HTR-8/SVneo (cell line): Measurements from ENCODE around the gene ATP10A.

Experiments
- DNase-seq: peaks from one replicate; pipeline ENCODE4 v3.0.0; 2011; ENCODE audit warnings: low spot score, mixed read lengths; ENCODE audit not compliant: insufficient read length
- FAIRE-seq: peaks from 2 replicates; lab custom pipeline; 2011; peaks lifted over from hg19 to GRCh38; lab: Jason Lieb, UNC

The ATP10A gene

DNA sequence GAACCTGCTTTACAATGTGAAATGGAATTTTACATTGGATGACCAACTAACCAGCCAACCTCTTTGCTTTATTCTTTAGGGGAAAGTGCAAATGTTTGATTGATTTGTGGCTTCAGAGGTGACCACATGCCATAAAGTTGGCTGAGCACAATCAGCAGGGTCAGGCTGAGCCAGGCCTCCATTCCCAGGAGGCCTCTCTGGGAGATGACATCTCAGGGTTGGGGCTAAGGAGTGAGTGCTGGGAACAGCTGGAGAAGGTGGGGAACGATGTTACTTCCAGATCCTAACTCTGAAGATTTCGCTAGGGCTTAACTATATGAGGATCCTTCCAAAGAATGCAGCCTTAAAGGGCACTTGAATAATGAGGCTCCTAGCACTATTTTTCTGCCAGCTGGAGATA lies 131.7 kb downstream of the ATP10A start:
- FAIRE-seq (no peak), DNase-seq (no peak)

DNA sequence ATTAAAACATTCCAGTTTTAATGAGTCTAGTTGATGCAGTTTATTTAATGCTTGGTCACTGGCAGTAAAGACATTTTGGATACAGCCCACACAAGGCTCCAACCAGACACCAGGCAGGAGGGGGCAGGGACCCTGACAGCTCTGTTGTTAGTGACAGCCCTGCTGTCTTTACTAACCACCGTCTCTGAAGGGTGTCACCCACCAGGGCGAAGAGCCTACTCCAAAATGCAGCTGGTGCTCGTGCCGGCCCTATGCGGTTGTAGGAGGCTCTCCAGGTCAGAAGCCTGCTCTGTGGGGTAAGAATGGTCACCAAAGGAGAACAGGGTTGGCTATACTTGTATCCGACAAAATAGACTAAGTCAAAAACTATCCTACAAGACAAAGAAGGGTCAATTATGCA lies 132.2 kb downstream of the ATP10A start:
- FAIRE-seq (no peak), DNase-seq (no peak)

DNA sequence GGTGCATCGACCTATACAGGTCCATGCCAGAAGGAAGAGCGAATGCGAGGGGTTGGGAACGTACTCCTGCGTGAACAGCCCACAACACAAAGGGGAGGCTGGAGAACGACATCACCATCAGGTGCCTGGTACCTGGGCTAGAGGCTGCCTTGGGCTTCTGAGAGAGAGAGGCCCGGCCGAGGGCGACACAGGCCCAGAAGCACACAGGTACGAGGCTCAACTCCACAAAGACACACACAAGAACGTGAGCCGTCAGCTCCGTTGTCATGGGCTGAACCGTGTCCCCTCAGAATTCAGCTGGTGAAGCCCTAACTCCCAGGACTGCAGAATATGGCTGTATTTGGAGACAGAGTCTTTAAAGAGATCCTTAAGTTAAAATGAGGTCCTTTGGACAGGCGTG lies 134.3 kb downstream of the ATP10A start:
- DNase-seq (no peak), FAIRE-seq (no peak)

DNA sequence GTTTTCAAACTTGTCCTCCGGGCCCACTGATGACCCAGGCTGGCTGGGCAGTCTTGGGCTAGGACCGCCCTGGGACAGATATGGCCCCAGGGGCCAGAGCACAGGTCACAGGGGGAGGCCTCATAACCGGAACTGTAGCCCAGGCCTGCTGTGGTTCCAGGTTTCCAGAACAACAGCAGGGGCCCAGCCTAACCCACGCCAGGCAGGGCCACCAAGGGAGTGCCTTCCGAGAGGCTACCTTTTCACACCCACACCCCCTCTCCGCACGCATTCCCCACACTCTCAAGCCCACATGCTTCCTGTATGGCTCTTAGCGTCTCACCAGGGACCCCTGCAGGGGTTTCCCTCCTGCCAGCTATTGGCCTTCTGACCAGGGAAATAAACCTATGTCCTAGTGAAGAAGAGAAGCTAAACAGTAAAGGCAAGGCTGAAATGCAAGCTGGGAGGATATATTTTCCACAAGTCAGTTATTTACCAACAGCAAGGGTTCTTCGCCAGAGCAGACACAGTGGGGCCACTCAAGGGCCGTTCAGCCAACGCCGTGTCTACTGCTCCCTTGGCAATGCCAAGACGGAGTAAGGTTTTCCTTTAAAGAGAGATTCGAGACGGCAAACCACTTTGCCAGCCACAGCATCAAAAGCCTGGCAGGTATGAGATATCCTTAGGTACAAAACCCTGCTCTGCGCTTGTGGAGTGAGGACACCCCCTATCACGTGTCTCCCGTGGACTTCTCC lies 135.1 kb downstream of the ATP10A start:
- DNase-seq (no peak), FAIRE-seq (no peak)

DNA sequence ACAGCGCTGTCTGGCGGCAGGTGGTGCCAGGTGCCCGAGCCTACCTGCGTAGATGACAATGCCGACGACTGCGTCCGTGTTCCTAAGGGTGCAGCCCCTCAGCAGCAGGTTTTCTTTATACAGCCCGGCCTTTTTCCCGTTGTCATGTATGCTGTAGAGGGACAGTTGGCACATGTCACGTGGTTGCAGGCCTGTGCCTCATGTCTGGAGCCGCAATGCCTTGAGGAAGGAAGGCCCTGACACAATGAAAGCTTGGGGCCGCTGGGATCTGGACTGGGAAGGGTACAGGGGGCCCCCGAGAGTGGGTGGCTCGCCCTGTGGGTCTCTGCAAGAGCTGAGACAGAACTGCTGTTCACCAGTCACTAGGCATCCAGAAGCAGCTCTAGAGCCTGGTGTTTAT lies 136.0 kb downstream of the ATP10A start:
- FAIRE-seq: no peak
- DNase-seq: no peak

DNA sequence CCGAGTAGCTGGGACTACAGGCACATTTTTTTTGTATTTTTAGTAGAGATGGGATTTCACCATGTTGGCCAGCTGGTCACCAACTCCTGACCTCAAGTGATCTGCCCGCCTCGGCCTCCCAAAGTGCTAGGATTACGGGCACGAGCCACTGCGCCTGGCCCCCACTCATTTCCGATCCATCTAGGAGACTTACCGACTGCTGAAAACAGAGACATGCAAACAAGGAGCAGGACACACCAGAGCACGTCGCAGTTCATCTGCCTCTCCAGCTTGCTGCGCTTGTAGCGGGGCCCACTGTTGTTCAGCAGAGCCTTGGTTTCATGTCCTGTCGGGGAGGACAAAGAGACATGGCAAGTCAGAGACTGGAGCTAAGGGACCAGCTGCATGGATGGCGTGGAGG lies 137.4 kb downstream of the ATP10A start:
- FAIRE-seq: no peak

DNA sequence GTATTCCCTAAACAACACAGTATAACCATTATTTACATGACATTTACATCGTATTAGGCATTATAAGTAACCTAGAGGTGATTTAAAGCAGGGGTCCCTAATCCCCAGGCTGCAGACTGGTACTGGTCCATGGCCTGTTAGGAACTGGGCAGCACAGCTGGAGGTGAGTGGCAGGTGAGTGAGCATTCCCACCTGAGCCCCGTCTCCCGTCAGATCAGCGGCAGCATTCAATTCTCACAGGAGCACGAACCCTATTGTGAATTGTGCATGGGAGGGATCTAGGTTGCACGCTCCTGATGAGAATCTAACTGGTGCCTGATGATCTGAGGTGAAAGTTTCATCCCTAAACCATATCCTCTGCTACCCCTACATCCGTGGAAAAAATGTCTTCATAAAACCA lies 138.2 kb downstream of the ATP10A start:
- FAIRE-seq (no peak), DNase-seq (no peak)

More for the DNA sequence above, 137.4 kb downstream of the ATP10A start:
- DNase-seq: no peak

DNA sequence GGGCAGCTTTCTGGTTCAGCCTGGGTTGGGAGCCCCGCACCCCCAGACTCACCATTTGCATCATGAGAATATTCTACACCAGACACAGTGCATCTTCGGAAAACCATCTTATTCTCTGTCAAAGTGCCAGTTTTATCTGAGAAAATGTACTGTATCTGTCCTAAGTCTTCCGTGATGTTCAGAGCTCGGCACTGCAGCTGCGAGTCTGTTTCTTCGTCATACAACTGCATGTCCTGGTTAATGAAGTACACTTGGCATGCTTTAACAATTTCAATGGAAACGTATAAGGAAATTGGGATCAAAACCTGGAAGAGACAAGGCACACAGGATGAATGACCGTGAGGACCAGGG lies 141.5 kb downstream of the ATP10A start:
- no peak for FAIRE-seq
- DNase-seq: no peak

DNA sequence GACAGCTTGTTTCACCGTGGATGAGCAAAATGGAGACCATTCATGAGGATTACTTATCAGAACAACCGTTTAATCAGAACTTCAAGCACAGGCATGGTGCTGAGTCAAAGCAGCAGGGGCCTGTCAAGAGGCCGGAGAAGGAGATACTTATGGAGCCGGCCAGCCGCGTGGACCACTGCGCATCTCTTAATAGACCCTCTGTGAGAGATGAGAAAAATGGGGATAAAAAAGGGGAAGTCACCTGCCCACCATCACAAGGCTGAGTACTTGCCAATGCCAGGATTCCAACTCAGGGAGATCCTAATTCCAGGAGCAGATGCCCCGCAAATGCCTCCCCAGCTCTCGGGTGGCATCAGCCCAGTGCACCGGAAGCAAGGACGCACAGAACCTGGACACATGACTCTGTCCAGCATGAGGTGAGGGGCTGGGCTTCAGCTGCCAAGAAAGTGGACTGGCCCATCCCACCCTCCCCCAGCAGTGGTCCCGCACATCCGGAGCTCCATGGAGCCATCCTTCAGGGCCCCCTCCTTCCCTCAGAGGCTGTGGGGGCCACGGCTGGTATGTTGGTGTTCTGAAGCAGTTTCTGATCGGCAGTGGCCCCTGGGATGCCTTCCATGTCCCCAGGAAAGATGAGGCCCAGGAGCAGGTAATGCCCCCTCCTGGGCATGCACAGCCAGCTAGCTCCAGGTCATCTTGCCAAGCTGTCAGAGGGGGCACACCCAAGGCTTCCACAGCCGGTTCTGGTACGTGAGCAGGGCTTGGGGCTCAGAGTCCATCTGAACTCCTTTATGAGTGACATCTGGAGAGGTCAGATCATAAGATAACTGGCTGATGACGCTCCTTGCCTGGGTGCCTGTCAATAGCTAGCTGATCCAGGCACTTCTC lies 143.8 kb downstream of the ATP10A start:
- no peak for DNase-seq
- FAIRE-seq: no peak

DNA sequence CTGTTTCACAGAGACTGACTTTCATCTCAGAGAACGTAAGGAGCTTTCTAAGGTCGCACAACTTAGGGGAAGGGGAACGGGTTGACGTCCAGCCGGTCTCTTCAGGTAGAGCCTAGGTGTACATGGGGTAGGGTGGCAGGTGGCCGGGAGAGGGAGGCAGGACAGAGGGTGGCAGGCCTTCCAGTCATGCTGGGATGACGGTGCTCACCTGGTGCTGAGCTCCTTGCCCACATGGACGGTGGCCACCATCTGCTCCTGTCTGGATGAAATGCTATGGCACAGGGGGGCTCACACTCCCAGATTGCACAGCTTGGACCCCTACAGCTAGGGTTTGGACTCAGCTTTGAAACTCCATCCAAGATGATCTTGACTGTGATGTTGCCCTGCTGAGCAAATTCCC lies 144.5 kb downstream of the ATP10A start:
- no peak for FAIRE-seq
- no peak for DNase-seq

DNA sequence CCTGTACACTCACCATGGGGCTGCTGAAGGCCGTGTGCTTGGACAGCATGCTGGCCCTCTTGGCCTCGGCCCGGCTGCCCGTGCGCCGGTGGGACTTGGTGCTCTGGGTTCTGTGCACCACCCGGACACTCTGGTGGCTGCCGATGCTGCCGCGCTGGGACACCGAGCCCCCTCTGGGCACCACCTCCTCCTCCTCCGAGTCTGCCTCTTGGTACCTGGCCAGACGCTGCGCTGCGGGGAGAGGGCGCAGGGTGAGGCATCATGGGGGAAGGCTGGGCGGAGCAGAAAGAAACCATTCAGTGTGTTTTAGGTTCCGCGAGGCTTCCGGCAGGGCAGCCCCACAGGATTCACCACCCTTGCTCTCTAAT lies 145.0 kb downstream of the ATP10A start:
- DNase-seq (no peak), FAIRE-seq (no peak)

DNA sequence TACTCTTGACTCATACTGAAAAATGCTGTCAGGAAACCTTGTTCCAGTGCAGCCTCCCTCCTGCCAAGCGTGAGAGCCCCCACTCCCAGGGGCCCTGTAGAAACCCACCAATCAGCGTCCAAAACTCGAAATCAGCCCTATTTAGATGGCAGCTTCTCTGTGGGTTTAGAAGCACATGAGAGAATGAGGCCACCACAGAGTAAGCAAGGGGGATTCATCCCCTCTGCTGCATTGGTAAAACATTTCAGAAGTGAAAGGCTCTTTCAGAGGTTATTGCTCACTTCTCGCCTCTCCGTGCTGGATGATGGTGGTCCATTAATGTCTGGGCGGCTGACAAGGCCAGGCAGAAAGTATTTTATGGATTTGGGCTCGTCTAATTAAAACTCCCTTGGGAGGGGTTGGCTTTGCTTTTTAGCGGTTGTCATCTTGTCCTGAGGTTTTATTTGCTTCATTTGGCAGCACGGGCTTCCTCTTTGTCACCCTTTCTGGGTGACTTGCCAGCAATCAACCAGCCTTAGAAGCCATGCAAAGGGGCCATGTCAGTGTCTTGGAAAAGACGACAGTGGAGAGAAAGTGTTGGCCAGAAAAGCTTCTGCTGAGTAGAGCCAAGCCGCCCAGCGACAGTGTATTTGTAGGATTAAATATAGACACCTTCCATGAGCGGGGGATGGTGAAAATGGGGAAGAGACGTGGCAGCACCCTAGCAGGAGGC lies 145.5 kb downstream of the ATP10A start:
- FAIRE-seq: no peak
- DNase-seq: no peak

DNA sequence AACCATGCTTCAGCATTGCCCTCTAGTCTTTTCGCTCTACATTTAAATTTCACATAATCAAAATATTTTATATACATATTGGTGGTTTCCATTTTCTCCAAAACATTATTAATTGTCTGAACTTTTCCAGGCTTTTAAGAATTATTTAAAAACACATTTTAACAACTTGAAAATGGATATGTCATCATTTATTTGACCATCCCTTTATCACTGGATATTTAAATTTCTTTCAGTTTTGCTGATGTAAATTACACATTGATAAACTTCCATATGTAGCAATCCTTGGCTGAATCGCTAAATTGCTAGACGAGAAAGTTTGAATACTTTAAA lies 146.0 kb downstream of the ATP10A start:
- no peak for FAIRE-seq
- no peak for DNase-seq

DNA sequence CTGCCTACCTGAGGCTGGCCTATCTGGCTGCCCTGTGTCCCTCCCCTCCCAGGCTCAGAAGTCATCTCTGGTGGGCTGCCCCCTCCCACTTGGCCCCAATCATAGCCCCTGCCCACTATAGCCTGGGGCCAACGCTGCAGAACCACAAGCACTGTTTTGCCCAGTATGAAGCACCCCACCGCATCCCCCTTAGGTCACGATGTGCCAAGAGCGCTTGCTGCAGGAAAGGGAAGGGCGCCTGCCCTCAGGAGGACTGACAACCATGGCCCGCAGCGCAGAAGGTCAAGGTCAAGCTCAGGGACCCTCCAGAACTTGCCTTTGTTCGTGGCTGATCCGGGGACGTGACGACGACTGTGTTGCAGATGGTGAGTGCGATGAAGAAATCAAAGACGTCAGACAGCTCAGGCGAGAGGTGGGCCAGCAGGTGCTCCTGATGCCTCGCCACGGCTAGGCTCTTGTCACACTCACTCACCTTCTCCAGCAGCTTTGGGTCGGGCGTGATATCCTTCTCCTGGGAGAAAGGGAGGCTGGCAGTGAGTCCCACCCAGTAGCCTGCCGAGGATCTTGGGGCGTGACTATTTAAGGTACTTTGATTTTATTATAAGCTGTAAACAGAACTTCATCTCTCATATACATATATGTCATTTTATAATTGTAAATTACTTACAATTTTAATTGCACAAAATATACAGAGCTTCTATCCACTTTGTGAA lies 146.6 kb downstream of the ATP10A start:
- no peak for DNase-seq
- no peak for FAIRE-seq

DNA sequence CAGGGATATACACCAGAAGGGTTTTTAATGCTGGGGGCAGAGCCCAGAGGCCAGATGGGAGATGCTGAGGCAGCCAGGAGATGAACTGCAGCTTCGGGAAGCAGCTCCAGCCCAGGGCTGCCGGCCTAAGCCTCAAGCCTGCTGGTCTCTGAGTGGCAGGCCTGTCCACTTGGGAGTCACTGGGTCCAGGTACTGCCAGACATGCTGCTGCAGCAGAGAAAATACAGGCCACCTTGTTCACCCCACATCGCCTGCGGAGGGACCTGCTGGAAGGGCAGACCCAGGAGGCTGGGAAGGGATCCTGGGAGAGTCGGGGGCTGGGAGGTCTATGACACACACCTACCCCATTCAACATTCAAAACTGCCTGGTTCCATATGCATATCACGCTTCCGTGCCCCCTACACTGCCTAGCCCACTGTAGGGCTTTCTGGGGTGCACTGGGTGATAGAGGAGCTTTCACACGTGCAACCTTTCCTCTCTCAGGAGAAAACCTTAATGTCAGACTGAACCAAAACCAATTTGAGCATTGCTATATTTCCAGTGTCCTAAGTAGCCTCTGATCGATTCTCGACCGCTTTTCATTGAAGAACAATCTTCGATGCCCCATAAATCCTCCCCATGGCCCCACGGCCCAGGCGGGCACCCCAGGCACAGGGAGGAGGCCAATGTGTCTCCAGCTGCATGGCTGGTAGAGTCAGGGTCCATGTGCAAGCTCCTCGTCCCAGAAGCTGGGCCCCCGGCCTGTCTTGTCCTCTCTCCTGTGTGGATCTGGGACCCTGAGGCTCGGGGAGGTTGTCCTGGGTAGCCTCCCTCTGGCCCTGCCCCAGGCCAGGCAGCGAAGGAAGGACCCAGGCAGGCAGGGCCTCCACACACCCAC lies 147.4 kb downstream of the ATP10A start:
- no peak for FAIRE-seq

DNA sequence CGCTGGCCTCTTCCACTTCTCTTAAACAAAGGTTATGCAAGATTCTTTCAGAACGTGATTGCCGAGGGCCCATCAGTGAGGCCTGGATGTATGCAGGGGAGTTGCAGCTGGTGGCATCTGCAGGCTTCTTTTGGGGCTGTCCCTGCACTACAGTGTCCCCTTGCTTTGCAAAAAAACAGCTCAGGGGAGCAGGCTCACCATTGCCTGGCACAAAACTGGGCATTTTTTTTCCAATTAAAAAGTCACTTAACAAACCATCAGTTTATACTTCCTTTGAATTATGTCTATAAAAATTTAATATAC lies 148.6 kb downstream of the ATP10A start:
- DNase-seq (no peak), FAIRE-seq (no peak)

More for the DNA sequence above, 147.4 kb downstream of the ATP10A start:
- no peak for DNase-seq

DNA sequence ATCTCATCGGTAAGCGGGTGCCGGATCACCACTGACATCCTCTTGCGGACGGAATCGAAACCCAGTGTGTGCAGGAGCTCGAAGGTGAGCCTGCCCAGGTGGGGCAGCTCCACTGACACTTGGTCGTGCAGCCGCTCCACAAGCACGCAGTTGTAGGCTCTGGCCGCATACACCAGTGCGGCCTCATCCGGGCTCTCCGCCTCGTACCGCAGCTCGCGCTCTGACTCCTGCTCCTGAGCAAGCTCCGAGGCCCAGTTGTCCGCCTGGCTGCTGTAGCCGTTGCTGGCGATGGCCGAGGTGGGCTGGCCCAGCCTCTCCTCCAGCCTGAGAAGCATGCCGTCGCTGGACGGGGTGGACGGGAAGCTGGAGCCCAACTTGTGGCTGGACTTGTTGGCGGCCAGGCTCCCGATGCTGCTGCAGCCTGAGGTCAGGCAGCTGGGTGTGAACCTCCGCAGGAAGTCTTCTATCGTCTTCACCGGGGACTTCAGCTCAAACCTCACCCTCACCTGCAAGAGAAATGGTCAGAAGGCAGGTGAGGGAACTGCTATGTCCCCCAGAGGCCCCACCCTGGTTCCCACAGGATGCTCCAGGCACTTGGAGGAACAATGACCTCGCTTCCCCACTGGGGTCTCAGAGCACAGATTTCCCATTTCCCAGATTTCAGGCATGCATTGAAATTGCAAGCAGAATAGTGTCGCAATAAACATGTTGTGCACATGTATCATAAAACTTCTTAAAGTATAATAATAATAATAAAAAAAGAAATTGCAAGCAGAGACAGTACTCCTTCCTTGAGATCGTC lies 149.2 kb downstream of the ATP10A start:
- FAIRE-seq (no peak), DNase-seq (no peak)

DNA sequence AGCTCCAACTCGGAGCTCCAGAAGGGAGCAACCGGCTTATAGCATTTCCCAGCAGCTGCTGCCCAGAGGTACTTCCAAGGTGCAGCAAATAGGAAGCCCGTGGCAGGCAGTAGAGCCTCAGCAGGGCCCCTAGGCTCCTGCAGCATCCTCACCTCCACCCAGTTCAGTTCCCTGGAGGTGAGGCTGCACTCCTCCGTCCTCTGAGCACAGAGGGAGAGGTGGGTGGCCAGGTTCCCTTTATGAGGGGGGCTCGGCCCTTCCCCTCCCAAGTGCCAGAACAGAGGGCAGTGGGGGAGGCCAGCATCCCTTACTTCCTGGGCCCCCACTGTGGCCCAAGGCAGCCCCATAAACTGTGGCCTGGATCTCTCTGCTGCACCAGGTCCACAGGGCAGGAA lies 150.2 kb downstream of the ATP10A start:
- FAIRE-seq (no peak), DNase-seq (no peak)
